RPMI7951 (cell line): Measurements from ENCODE around the gene GREB1. TPM values are rescaled to one million over a fixed set of nuclear protein-coding genes. Genes with fewer than 3 reads are reported as not detected.

Experiments
- DNase-seq: peaks from one replicate; pipeline ENCODE4 v3.0.0-alpha.2; 2012; ENCODE audit warnings: low read depth
- total RNA-seq: library from RNA; depleted of rRNA; stranded (reverse); fragments of >200 nt; shearing (Covaris generic); gene quantifications from 2 replicates; pipeline ENCODE4 v1.2.3, GENCODE V29; 2014; rRNA removed

Gene GREB1, protein sequence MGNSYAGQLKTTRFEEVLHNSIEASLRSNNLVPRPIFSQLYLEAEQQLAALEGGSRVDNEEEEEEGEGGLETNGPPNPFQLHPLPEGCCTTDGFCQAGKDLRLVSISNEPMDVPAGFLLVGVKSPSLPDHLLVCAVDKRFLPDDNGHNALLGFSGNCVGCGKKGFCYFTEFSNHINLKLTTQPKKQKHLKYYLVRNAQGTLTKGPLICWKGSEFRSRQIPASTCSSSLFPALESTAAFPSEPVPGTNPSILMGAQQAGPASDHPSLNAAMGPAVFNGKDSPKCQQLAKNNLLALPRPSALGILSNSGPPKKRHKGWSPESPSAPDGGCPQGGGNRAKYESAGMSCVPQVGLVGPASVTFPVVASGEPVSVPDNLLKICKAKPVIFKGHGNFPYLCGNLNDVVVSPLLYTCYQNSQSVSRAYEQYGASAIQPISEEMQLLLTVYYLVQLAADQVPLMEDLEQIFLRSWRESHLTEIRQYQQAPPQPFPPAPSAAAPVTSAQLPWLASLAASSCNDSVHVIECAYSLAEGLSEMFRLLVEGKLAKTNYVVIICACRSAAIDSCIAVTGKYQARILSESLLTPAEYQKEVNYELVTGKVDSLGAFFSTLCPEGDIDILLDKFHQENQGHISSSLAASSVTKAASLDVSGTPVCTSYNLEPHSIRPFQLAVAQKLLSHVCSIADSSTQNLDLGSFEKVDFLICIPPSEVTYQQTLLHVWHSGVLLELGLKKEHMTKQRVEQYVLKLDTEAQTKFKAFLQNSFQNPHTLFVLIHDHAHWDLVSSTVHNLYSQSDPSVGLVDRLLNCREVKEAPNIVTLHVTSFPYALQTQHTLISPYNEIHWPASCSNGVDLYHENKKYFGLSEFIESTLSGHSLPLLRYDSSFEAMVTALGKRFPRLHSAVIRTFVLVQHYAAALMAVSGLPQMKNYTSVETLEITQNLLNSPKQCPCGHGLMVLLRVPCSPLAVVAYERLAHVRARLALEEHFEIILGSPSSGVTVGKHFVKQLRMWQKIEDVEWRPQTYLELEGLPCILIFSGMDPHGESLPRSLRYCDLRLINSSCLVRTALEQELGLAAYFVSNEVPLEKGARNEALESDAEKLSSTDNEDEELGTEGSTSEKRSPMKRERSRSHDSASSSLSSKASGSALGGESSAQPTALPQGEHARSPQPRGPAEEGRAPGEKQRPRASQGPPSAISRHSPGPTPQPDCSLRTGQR (N-terminal part only)
- total RNA-seq = 0.78 and 0.84 TPM in 2 replicates

DNA sequence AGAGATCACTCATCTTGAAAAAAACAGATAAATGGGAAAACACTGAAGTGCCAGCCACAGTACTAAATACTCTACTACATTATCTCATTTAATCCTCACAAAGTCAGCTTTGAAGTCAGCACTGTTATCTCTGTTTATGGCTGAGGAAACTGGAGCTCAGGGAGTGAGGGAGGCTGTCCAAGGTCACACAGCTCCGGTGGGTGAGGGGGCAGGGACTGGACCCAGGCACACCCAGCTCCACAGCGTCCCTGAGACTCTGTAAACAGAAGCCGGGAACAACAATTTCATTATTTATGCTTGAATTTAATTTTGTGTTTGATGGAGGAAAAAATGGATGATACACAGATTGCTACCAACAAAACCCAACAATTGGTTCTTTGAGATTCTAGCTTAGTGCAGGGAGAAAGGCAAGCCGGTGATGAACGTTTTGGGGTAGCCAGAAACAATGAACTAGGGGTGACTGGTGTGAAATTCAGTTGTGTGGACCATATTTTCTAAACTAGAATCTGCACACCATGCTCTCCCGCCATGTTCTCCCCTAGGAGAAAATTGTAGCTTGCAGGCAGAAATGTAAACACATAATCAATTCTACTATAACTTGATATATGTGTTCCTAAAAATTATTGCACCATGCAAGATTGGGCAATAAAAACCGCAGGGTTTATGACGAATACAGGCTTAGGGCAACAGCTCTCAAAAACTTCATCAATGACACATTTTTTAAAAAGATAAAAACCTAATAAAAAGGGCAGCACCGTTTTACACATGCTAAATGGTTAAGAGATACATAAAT lies at the start of gene GREB1:
Gene GREB1 (plus strand): TSS at position 768 of the 793 bp plus-strand sequence. CDS start 22,570 bp downstream, outside the sequence.
- DNase-seq = peak; percentile 15

DNA sequence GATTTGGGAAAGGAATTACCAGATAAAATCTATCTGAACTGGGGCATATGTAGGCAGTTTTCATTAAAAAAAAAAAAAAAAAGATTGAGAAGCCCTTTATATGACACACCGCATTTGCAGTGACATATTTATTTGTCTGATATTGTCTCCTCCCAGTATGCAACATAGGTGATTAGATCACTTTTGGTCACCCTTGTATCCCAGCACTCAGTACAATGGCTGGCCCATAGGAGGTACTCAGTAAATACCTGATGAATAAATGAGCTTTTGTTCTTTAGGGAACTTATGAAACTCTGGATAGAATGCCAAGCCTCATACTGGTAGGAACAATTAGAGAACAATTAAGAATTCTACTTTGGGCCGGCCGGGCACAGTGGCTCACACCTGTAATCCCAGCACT lies 45.0 kb upstream of the GREB1 start:
- no peak for DNase-seq

DNA sequence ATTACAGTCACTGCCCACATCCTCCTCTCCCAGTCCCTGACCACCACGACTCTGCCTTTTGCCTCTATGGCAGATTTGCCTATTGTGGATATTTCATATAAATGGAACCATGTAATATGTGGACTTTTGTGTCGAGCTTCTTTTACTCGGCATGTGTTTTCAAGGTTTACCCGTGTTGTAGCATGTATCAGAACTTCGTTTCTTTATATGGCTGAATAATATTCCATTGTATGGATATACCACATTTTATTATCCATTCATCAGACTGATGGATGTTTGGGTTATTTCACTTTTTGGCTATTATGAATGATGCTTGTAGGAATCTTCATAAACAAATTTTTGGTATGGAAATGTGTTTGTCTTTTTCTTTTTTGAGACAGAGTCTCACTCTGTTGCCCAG lies 43.7 kb upstream of the GREB1 start:
- no peak for DNase-seq

DNA sequence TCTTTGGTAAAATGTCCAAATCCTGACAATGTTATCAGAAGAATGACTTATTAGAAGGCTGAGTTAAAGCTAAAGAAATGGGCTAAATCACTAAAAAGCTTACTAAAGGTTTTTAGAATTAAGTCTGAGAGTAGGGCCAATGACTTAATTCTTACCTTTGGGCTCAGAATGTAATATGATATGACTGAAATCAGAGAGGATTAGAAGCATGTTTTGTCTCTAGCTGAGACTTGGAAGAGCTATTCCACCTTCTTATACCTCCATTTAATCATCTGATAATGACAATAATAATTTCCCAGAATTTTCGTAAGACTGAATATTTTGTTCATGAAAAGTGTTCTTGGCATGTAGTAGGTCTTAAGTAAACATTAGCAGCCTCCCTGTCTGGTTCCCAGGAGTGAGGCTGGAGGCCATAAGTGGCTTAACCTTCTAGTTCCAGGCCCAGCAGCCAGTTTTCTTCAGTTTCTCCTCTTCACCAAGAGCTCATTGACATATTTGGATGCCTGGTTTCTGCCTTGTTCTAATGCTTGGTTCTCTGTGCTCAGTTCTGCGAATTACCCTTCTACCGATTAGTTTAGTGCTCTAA lies 42.4 kb upstream of the GREB1 start:
- no peak for DNase-seq

DNA sequence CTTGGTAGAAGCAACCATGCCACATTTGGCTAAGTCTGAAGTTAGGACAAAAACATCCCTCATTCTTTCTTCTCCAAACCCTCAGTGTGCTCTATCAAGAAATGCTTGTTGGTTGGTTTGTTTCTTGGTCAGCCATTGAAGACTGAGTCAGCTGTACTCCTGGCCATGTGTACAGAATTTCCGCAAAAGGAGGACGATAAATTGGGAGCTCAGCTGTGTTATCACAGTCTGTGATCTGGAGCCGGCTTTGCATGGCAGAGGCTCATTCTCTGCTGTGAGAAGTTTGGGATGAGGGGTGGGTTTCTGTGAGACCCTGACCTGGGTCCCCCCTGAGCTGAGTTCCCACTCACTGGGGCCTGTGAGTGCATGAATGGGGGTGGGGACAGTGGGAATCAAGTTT lies 41.6 kb upstream of the GREB1 start:
- no peak for DNase-seq

DNA sequence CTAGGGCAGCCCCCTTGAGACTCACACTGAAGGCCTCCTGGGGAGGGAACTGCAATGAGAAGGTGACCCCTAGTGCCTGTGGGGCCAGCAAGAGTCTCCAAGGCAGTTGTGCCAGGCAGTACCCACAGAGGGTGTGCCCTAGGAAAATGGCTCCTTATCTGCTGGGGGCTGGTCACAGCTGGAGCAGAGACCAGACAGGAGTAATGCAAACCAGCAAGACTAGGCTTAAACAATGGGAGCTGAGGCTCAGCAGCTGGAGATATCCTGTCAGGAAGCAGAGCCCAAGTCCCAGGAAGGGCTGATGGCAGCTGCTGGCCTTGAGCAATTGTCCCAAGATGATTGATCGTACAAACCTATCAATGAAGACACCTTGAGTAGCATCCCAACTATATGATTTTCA lies 41.1 kb upstream of the GREB1 start:
- no peak for DNase-seq

DNA sequence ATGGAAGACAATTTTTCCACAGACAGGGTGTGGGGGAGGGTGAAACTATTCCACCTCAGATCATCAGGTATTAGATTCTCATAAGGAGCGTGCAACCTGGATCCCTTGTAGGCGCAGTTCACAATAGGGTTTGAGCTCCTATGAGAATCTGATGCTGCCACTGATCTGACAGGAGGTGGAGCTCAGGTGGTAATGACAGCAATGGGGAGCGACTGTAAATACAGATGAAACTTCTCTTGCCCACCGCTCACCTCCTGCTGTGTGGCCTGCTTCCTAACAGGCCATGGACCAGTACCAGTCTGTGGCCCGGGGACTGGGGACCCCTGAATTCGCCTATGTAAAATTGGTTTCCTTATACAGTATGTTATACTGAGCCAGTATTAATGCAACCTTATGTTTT lies 40.6 kb upstream of the GREB1 start:
- DNase-seq = no peak

DNA sequence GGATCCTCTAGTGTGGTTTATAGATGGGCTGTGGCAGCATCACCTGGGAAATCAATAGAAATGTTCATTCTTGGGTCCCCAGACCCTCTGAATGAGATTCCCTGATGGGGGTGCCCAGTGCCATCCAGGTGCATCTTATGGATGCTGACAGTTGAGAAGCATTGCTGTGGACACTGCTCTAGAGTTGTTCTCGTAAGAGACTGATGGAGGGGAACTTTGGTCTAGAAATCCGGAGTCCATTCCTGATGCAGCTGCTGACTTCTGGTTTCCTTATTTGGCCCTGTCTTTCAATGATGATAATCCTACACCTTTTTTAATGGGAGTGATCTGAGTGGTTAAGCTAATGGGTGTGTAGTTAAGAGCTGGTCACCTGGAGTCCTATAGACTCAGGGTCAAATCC lies 39.5 kb upstream of the GREB1 start:
- no peak for DNase-seq

DNA sequence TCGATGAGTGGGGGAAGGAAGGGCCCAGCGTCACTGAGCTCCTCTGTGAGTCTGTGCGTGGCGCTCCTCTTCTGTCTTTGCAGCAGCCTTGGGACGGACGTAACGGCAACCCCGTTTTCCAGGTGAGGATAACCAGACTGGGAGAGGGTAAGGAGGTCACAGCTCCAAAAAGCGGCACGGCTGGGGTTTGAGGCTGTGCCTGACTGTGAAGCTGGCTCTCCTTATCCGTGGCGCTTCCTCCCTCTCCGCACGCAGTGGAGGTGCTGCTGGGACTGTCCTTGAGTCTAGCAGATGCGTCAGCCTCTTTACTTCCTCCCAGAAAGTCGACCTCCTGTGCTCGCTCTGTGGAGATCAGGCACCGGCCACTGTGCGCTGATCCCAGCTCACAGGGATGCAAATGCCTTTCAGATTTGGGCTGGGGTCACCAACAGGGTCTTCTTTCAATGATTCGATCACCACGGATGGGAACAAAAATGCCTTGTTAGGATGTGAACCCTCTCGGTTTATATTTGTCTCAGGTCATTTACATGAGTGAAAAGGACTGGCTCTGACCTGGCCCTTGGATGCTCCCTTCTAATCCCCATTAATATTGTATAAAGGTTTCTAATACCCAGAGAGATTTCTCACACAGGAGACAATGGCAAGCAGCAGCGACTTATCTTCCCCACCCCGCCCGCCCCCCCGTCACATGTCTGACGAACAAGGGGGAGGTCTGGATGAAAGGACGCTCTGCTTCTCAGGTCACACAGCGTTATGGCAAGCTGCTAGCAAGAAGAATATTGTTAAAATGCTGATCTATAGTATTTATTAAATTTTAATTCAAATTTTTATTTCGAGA lies 37.8 kb upstream of the GREB1 start:
- no peak for DNase-seq

DNA sequence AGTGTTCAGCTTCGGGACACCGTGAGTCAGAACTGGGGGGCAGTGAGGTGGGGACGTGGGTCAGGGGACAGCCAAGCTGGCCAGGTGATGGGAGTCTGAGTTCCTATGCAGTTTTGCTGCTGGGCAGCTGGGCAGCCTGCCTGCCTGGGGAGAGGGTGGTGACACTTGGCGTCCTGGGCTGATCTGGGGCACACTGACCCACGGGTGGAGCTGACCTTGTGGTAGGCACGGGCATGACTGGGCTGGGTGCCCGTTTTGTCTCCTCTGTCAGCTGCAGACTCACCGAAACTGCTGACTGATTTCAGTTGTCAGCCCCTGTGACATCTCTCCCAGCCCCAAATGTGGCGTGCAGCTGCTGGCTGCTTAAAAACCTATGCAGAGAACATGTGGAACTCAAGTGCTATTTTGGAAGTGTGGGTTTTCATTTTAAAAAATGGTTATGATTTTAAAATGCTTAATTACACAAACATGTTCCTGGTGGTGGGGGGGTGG lies 35.3 kb upstream of the GREB1 start:
- DNase-seq = peak; percentile 65

DNA sequence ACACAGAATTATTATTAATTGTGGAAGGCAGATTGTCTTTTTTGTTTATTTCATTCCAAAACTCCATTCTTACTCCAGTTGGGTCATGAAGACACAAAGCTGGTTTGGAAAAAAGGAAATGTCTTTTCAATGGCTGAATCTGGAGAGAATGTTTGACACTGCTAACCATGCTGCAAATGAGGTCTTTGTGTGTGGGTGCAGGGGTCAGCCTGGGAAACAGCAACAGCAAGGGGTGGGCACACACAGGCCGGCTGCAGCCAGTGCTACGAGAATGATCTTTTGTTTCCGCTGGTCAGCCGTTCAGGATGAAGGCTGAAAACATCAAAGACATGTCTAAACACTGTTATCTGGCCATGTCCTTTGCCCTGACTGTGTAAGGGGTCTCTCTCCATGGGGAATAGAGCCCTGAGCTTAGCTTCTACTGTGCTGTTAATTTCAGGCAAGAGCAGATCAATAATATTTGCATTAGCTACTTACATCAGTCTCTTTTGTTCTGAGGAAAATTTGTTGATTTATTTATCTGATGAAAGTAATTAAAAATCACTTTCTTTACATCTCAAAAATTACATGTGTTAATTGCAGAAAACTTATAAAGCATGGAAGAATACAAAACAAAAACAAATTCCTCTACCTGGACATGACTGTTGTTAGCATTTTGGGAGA lies 34.6 kb upstream of the GREB1 start:
- DNase-seq = no peak

DNA sequence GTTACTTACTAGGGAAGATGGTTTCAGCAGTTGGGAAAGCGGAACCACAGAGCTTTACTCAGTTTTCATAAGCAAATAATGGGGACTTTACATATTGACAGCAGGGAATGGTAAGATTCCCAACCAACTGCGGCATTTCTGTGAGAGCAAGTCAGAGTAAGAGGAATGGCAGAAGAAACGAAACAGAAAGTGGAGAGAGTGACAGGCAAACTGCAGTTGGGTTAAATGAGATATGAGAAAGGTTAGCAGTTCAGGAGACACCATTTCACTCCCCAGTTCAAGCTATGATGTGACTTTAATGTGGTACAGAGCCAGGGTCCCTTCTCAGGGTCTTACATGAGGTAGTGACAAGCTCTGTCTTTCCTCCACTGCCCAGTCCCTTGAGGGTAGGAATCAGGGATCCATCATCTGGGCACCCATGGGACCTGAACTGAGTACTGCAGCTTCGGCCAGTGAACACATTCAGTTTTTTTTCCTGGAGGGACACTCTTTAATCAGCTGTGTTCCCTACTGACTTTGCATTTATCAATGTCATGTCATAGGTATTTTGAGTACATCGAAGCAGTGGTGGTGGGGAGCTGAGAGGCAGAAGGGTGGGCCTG lies 33.0 kb upstream of the GREB1 start:
- DNase-seq = no peak

DNA sequence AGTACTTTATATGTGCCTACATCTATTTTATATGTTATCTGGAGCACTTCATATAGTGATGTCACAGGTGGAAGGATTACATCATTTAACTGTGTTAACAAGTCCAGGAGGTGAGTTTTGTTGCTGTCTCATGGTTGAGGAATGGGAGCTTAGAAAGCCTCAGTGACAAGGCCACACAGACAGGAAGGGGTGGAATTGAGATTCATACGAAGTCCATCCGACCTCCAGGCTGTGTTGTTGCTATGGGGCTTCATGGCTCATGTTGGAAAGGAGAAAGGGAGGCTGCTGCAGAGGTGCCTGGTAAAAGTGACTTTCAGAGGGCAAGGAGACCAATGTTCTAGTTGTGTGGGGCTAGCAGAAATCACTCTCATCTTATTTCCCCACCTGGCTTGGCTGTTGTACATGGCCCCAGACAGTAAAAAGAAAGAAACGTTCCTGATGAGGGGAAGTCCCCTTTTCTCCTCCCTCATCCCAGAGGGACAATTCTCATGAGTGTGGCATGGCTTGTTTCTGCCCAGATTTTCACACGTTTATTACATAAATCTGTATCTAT lies 31.0 kb upstream of the GREB1 start:
- DNase-seq = peak; percentile 14

DNA sequence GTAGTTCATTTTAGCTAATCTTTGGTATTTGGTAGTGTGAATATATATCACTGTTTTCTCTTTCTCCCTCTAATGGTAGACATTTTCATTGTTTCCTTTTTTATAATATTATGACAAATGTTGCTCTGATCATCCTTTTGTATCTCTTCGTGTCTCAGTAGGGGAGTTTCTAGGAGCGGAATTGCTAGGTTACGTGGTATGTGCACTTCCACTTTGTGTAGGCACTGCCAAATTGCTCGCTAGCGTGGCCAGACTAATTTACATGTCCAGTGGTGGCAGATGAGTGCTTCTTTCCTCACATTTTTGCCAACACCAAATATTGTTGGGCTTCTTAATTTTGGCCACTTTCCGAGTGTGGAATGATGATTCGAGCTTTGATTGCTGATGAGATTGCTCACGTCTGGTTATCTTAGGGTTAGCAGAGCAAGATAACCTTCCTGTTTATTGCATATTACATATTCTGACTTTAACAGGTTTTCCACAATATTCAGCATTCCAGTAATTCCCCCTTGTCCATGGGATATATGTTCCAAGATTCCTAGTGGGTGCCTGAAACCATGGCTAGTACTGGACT lies 30.4 kb upstream of the GREB1 start:
- no peak for DNase-seq

DNA sequence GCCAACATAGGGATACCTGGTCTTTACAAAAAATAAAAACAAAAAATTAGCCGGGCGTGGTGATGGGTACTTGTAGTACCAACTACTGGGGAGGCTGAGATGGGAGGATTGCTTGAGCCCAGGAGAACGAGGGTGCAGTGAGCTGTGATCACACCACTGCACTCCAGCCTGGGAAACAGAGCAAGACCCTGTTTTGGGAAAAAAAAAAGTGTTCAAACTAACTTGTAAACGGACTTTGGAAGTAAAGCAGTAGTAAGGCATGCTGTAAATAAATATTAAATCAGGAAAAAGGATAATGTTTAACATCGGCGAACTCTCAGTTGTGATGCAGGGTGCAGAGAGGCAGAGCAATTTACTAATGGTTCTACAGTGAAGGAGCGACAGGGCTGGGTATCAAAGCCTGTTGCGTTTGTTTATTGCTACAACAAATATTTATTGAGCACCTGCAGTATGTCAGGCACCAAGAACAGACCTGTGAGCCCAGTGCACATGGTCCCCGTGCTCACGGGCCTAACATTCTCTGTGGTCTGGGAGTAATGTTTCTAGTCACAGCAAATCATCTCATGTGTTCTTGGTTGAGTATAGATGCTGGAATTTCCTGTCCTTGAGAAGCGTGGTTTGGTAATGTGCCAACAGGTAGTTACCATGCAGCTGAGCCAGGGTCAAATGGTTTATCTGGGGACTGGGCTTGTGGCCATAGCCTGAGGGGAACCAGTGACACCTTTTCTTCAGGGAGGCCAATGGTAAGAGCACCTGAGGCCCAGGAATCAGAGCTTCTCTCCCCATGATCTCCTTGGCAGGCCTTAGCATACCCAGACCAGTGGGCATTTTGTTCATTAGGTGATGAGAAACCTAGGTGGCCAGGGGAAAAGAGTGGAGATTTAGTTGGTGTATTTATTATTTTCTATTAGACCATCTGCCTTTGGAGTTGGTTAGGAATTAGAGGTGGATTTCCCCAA lies 27.9 kb upstream of the GREB1 start:
- peak; percentile 6 for DNase-seq

DNA sequence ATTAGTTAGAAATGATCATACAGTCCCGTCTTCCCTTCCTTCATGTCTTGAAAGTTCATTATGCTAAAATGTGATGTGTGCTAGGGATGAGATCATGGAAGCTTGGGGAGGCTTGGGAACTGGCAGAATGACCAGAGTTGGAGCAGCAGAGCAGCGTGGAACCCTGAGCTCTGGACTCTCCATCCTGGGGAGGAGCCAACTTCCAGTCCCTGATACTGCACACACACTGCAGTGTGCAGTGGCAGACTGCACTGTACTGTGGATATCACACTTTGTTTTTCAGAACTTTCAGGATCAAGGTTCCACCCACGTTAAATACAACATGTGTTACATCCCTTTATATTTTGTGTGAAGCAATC lies 27.3 kb upstream of the GREB1 start:
- no peak for DNase-seq

DNA sequence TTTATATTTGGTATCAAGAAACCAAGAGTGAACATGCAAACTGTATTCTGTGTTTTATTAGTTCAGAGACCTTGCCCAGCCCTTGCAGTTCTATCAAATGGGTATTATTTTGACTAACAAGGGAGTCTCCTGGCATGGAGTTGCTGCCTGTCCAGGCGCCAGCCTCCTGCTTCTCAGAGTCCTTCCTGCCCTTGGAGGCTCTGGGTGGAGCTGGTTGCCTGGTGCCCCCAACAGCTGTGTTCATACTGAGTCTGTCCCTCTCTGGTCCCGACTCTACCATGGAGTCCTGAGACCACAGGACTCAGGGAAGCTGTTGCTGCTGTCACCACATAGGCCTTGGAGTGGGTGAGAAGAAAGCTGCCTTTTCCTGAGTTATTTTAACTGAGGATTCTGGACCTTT lies 26.3 kb upstream of the GREB1 start:
- no peak for DNase-seq
